HepG2 (cell line): Measurements from ENCODE around the gene STK39. TPM values are rescaled to one million over a fixed set of nuclear protein-coding genes. Genes with fewer than 3 reads are reported as not detected.

Experiments
- ARNT ChIP-seq: fragments of 450-650 bp; IDR thresholded peaks from 2 replicates; pipeline ENCODE4 v1.6.1; 2017
- ARNT2 ChIP-seq: sonication (generic); formaldehyde crosslinking; IDR thresholded peaks from 2 replicates; pipeline ENCODE4 v1.8.0; 2022; ENCODE audit warnings: mild to moderate bottlenecking, low read depth, missing genetic modification reagents, moderate library complexity
- ATF4 ChIP-seq, 2 experiments: fragments of 450-650 bp in 1 of 2; sonication (generic) in 1 of 2; formaldehyde crosslinking; IDR thresholded peaks; 2 replicates each; pipeline versions ENCODE4 v1.5.0 to v1.8.0; 2020 to 2022; ENCODE audit warnings: mild to moderate bottlenecking in 1 of 2, missing genetic modification reagents in 1 of 2
- CBFB ChIP-seq: sonication (generic); formaldehyde crosslinking; IDR thresholded peaks from 2 replicates; pipeline ENCODE4 v1.4.0; 2020; ENCODE audit warnings: missing genetic modification reagents
- DNMT3B ChIP-seq: conservative IDR thresholded peaks from 2 replicates; pipeline ENCODE4 v1.6.1; 2016; ENCODE audit warnings: missing biosample characterization, control low read depth
- FOXA3 ChIP-seq: IDR thresholded peaks from 2 replicates; pipeline ENCODE4 v1.6.1; 2016; ENCODE audit warnings: missing genetic modification reagents, missing compliant biosample characterization
- FOXK2 ChIP-seq: fragments of 450-650 bp; IDR thresholded peaks from 2 replicates; pipeline ENCODE4 v1.6.1; 2016
- GABPB1 ChIP-seq: IDR thresholded peaks from 2 replicates; pipeline ENCODE4 v1.6.1; 2016; ENCODE audit warnings: mild to moderate bottlenecking, missing genetic modification reagents, moderate library complexity, missing compliant biosample characterization
- HDAC6 ChIP-seq: fragments of 200-600 bp; sonication (generic); IDR thresholded peaks from 2 replicates; pipeline ENCODE4 v1.7.0; 2017; ENCODE audit warnings: mild to moderate bottlenecking, antibody characterized with exemption, low read length, low read depth
- HNRNPL ChIP-seq: fragments of 200-400 bp; formaldehyde crosslinking; IDR thresholded peaks from 2 replicates; pipeline ENCODE4 v1.6.1; 2017; ENCODE audit warnings: mild to moderate bottlenecking, low read depth, low read length
- HOXD1 ChIP-seq: sonication (generic); formaldehyde crosslinking; IDR thresholded peaks from 2 replicates; pipeline ENCODE4 v1.5.0; 2020; ENCODE audit warnings: missing genetic modification reagents
- KDM5B ChIP-seq: sonication (generic); formaldehyde crosslinking; IDR thresholded peaks from 2 replicates; pipeline ENCODE4 v1.4.0; 2020; ENCODE audit warnings: missing genetic modification reagents, mild to moderate bottlenecking, borderline replicate concordance
- NR3C1 ChIP-seq: sonication (generic); formaldehyde crosslinking; IDR thresholded peaks from 2 replicates; pipeline ENCODE4 v1.4.0; 2020; ENCODE audit warnings: missing genetic modification reagents
- POGZ ChIP-seq: sonication (generic); formaldehyde crosslinking; IDR thresholded peaks from 2 replicates; pipeline ENCODE4 v1.4.0; 2020; ENCODE audit warnings: mild to moderate bottlenecking, missing genetic modification reagents
- RNF219 ChIP-seq: sonication (generic); formaldehyde crosslinking; IDR thresholded peaks from 2 replicates; pipeline ENCODE4 v1.5.0; 2020; ENCODE audit warnings: mild to moderate bottlenecking, missing genetic modification reagents
- SALL2 ChIP-seq: sonication (generic); formaldehyde crosslinking; IDR thresholded peaks from 2 replicates; pipeline ENCODE4 v1.8.1; 2023; ENCODE audit warnings: mild to moderate bottlenecking, missing genetic modification reagents, inconsistent platforms
- U2AF1 ChIP-seq: fragments of 200-400 bp; formaldehyde crosslinking; optimal IDR thresholded peaks from 2 replicates; pipeline ENCODE3; 2017; ENCODE audit warnings: mild to moderate bottlenecking, low read depth, low read length
- ZBTB46 ChIP-seq: sonication (generic); formaldehyde crosslinking; IDR thresholded peaks from 2 replicates; pipeline ENCODE4 v1.4.0; 2020; ENCODE audit warnings: mild to moderate bottlenecking, missing genetic modification reagents, borderline replicate concordance
- ZFP90 ChIP-seq: sonication (generic); formaldehyde crosslinking; IDR thresholded peaks from 2 replicates; pipeline ENCODE4 v1.8.0; 2022; ENCODE audit warnings: missing genetic modification reagents, mild to moderate bottlenecking, inconsistent platforms, borderline replicate concordance
- ZFX ChIP-seq: sonication (generic); formaldehyde crosslinking; IDR thresholded peaks from 2 replicates; pipeline ENCODE4 v1.4.0; 2020; ENCODE audit warnings: mild to moderate bottlenecking, low read depth, missing genetic modification reagents, moderate library complexity
- ZMYM3 ChIP-seq: sonication (generic); formaldehyde crosslinking; IDR thresholded peaks from 2 replicates; pipeline ENCODE4 v1.5.1; 2020; ENCODE audit warnings: mild to moderate bottlenecking, missing genetic modification reagents
- ZNF580 ChIP-seq: IDR thresholded peaks from 2 replicates; pipeline ENCODE4 v1.6.1; 2016; ENCODE audit warnings: low read depth, borderline replicate concordance
- ZNF614 ChIP-seq: IDR thresholded peaks from 2 replicates; pipeline ENCODE4 v1.6.1; 2018; ENCODE audit warnings: missing biosample characterization, missing genetic modification reagents, inconsistent platforms, borderline replicate concordance
- ZNF709 ChIP-seq: sonication (generic); formaldehyde crosslinking; IDR thresholded peaks from 2 replicates; pipeline ENCODE4 v1.5.0; 2020; ENCODE audit warnings: mild to moderate bottlenecking, missing genetic modification reagents
- ZNF746 ChIP-seq: sonication (generic); formaldehyde crosslinking; IDR thresholded peaks from 2 replicates; pipeline ENCODE4 v1.8.0; 2022; ENCODE audit warnings: mild to moderate bottlenecking, missing genetic modification reagents
- ZSCAN29 ChIP-seq: sonication (generic); formaldehyde crosslinking; conservative IDR thresholded peaks from 2 replicates; pipeline ENCODE4 v1.4.0; 2020; ENCODE audit warnings: mild to moderate bottlenecking, missing genetic modification reagents
- polyA plus RNA-seq, 8 experiments: library from polyadenylated mRNA; depleted of rRNA in 3 of 8; stranded (reverse) in 7 of 8; unstranded in 1 of 8; fragments of >200 nt; fragmentation: Illumina TruSeq in 4 of 8; extraction: Trizol in 4 of 8; gene quantifications; 2 replicates each; pipeline versions ENCODE4 v1.2.1 to v1.2.3, GENCODE V29; 2011 to 2016; ENCODE audit warnings: low read depth in 4 of 8, missing spikeins in 1 of 8, mixed read lengths in 1 of 8; ENCODE audit not compliant: insufficient read depth in 1 of 8
- total RNA-seq, 5 experiments: library from RNA; depleted of rRNA; stranded (reverse); fragments of >200 nt; fragmentation: Illumina TruSeq; extraction: Trizol; gene quantifications; 2 replicates each; pipeline ENCODE4 v1.2.3, GENCODE V29; 2016; ENCODE audit warnings: low read depth in 1 of 5

Gene STK39
- total and polyA plus RNA-seq, 2 of the 13 experiments (the other 11 are each of a cell fraction or from before 2014, with no cell fraction given): 27.3 to 38.4 TPM

GRCh38 chr2:168192839-168193616 is 54.4 kb downstream of the STK39 start (continued):
- TF ChIP-seq ZBTB46 (CRISPR knock-in tag): no peak
- 0 out of 2 replicates have a peak, but pooled peaks have one; percentile 6 for TF ChIP-seq ZFX (CRISPR knock-in tag)
- TF ChIP-seq ZMYM3 (CRISPR knock-in tag): 0 out of 2 replicates have a peak, but pooled peaks have one; percentile 12
- TF ChIP-seq ZNF580: no peak
- TF ChIP-seq RNF219 (CRISPR knock-in tag): no peak
- no peak for TF ChIP-seq FOXA3 (CRISPR knock-in tag)
- TF ChIP-seq ZNF614 (CRISPR knock-in tag): peak; percentile 10; the same call in 1 of the 2 replicates
- TF ChIP-seq HNRNPL: no peak
- no peak for TF ChIP-seq CBFB (CRISPR knock-in tag)
- no peak for TF ChIP-seq ARNT
- no peak for TF ChIP-seq ZSCAN29
- 0 out of 2 replicates have a peak, but pooled peaks have one; percentile 20 for TF ChIP-seq KDM5B (CRISPR knock-in tag)
- no peak for TF ChIP-seq HDAC6
- TF ChIP-seq ATF4 (CRISPR knock-in tag; IDR thresholded peaks at IDR 0.05): peak in 1 of 2 experiments; percentile 84; a peak in 2 of 4 replicates
- TF ChIP-seq POGZ (CRISPR knock-in tag): 0 out of 2 replicates have a peak, but pooled peaks have one; percentile 28
- TF ChIP-seq ZFP90 (CRISPR knock-in tag): no peak
- no peak for TF ChIP-seq DNMT3B (CRISPR knock-in tag)
- no peak for TF ChIP-seq HOXD1
- TF ChIP-seq ZNF709 (CRISPR knock-in tag): no peak
- TF ChIP-seq ZNF746 (CRISPR knock-in tag): 0 out of 2 replicates have a peak, but pooled peaks have one; percentile 25
- no peak for TF ChIP-seq FOXK2
- TF ChIP-seq GABPB1 (CRISPR knock-in tag): peak; percentile 9; the same call in 1 of the 2 replicates
- TF ChIP-seq ARNT2 (CRISPR knock-in tag): no peak
- no peak for TF ChIP-seq U2AF1
- TF ChIP-seq NR3C1 (CRISPR knock-in tag): no peak
- TF ChIP-seq SALL2 (CRISPR knock-in tag): no peak
